GM23248 (cell line): ENCODE results near the gene CPED1.

ENCODE experiments used
- EZH2 ChIP-seq: fragments of 200-600 bp; sonication (generic); IDR thresholded peaks from 2 replicates; pipeline ENCODE4 v1.6.1; 2018; ENCODE audit warnings: antibody characterized with exemption, mild to moderate bottlenecking; ENCODE audit not compliant: insufficient read depth, poor library complexity, severe bottlenecking
- EZH2phosphoT487 ChIP-seq: fragments of 200-600 bp; sonication (generic); IDR thresholded peaks from 2 replicates; pipeline ENCODE4 v1.6.1; 2018; ENCODE audit warnings: antibody characterized with exemption, moderate library complexity, mild to moderate bottlenecking, low read depth; ENCODE audit not compliant: insufficient read depth

GRCh38 chr7:121300685-121301420, 312.3 kb downstream of the CPED1 start:
- TF ChIP-seq EZH2phosphoT487 = no peak
- no peak for TF ChIP-seq EZH2
